ENCODE results near the gene INPPL1.

The INPPL1 gene

GRCh38 chr11:72280726-72281315 lies 56.3 kb downstream of the INPPL1 start:
- no peak for DNase-seq (ENCODE audit: low spot score)

GRCh38 chr11:72283947-72284346 lies 59.4 kb downstream of the INPPL1 start:
- no peak for DNase-seq (ENCODE audit: low spot score)

- DNase-seq (ENCODE audit: low spot score): no peak
These were observed 62.7 kb downstream of the INPPL1 start for GRCh38 chr11:72287293-72287692.

Data from hematopoietic multipotent progenitor cell treated with erythropoietin and hydrocortisone succinate and interleukin-3 and kit ligand, for 17 days (in vitro differentiated cells).